Aorta (tissue), 5 donors: Measurements from ENCODE around the gene KDM4B. TPM values are rescaled to one million over a fixed set of nuclear protein-coding genes. Genes with fewer than 3 reads are reported as not detected.

Experiments
- ATAC-seq: fragments of 200-7000 bp; cut with Tn5 transposase; one replicate; pipeline ENCODE4 v1.9.1; 2022; ENCODE audit warnings: moderate library complexity; ENCODE audit not compliant: low FRiP score
- DNase-seq, 2 donors: peaks; one replicate each; pipeline ENCODE4 v3.0.0-alpha.2; 2020
- H3K27ac ChIP-seq, 2 donors: one replicate each; pipeline ENCODE4 v1.5.1; 2013; ENCODE audit warnings: low read length in 2 of 2, mild to moderate bottlenecking in 2 of 2, moderate library complexity in 2 of 2, control low read depth in 1 of 2, inconsistent platforms in 1 of 2, low read depth in 1 of 2
- H3K27me3 ChIP-seq, 2 donors: one replicate each; pipeline ENCODE4 v1.6.1; 2013; ENCODE audit warnings: control low read depth in 1 of 2, low read length in 1 of 2, mild to moderate bottlenecking in 1 of 2, moderate library complexity in 1 of 2; ENCODE audit not compliant: insufficient read depth in 2 of 2, control insufficient read depth in 1 of 2
- H3K36me3 ChIP-seq, 2 donors: one replicate each; pipeline ENCODE4 v1.6.1; 2013; ENCODE audit warnings: control low read depth in 1 of 2, low read length in 1 of 2, mild to moderate bottlenecking in 1 of 2; ENCODE audit not compliant: insufficient read depth in 2 of 2, control insufficient read depth in 1 of 2
- H3K4me1 ChIP-seq, 2 donors: one replicate each; pipeline ENCODE4 v1.6.1; 2013; ENCODE audit warnings: low read length in 2 of 2, control low read depth in 1 of 2, mild to moderate bottlenecking in 1 of 2, moderate library complexity in 1 of 2; ENCODE audit not compliant: insufficient read depth in 2 of 2, control insufficient read depth in 1 of 2
- H3K4me3 ChIP-seq, 2 donors: one replicate each; pipeline ENCODE4 v1.5.1; 2013; ENCODE audit warnings: low read length in 2 of 2, control low read depth in 1 of 2, mild to moderate bottlenecking in 1 of 2
- H3K9me3 ChIP-seq: one replicate; pipeline ENCODE4 v1.6.1; 2013; ENCODE audit warnings: mild to moderate bottlenecking, low read length; ENCODE audit not compliant: control insufficient read depth
- WGBS, 2 donors: extraction: QIAGEN DNeasy Blood & Tissue Kit; methylation state at CpG; one replicate each; pipeline ENCODE4 v1.1.7; 2013; 5-methylcytosine and 5-hydroxymethylcytosine counted together
- intact Hi-C, 2 donors: fragments of 100-400 bp; cut with DNase I; formaldehyde crosslinking; loops; one replicate each; pipeline versions ENCODE4 v1.14.2 to v1.15.0; 2022
- polyA plus RNA-seq, 2 donors: library from polyadenylated mRNA; stranded (reverse); fragments of 200-250 nt; gene quantifications; one replicate each; pipeline ENCODE4 v1.2.3, GENCODE V29; 2013
- total RNA-seq, 2 donors: library from RNA; stranded (reverse); fragmentation: NEBNext Ultra II Directional; extraction: Animal tissue kit (Norgen Biotek cat#: 25700); gene quantifications; one replicate each; pipeline ENCODE4 v1.2.1, GENCODE V29; 2021
- donor health status: healthy with polysubstance abuse.
- donor health status: Bipolar disorder and iron deficiency.
- donor health status: DM: no; HTN: no; CAD: no.
- donor health status: DM: no; HTN: no; CAD: no.
- donor health status: DM: yes; HTN: yes; CAD: no.

KDM4B gene
- total and polyA plus RNA-seq, 4 donors: 4.4 to 58.1 (median 25.8) TPM

GRCh38 chr19:5042556-5042955, 73.6 kb downstream of the KDM4B start:
- no peak for ATAC-seq
- H3K4me1 ChIP-seq: no peaks in the 10 kb centered on the region
- intact Hi-C loops: no loop called here
- H3K27me3 ChIP-seq: no peaks in the 10 kb centered on the region
- no peak overlapping the region for H3K4me3 ChIP-seq
- WGBS, 2 donors: 81 to 82% methylated on average over 16 to 18 of the region's 18 CpGs
- peaks cover 0 to 5% of the 10 kb centered on the region in 2 donors for H3K36me3 ChIP-seq
- H3K9me3 ChIP-seq: no peaks in the 10 kb centered on the region
- no peak for DNase-seq
- no peak overlapping the region for H3K27ac ChIP-seq

GRCh38 chr19:5045029-5045428, 76.1 kb downstream of the KDM4B start:
- Histone ChIP-seq H3K9me3 (no peaks in the 10 kb centered on the region), H3K27me3 (no peaks in the 10 kb centered on the region), H3K4me1 (no peaks in the 10 kb centered on the region), H3K4me3 (no peak overlapping the region), H3K27ac (no peak overlapping the region), H3K36me3 (peaks cover 0 to 5% of the 10 kb centered on the region in 2 donors)
- ATAC-seq (no peak), DNase-seq (no peak)
- intact Hi-C loops: loop anchor here in 1 of 2 donors (5.0 kb wide), 1 partner anchor 532 kb away; no protein-coding TSS in a partner anchor
- WGBS, 2 donors: 88 to 92% methylated on average over 16 of the region's 16 CpGs

- no peak overlapping the region for H3K4me3 ChIP-seq
- H3K27ac ChIP-seq: no peak overlapping the region
- ATAC-seq (no peak), DNase-seq (no peak)
- no peaks in the 10 kb centered on the region for H3K4me1 ChIP-seq
- no peaks in the 10 kb centered on the region for H3K9me3 ChIP-seq
- intact Hi-C loops: loop anchor here in 1 of 2 donors (5.0 kb wide), 1 partner anchor 531 kb away; no protein-coding TSS in a partner anchor
- peaks cover 0 to 2% of the 10 kb centered on the region in 2 donors for H3K36me3 ChIP-seq
- WGBS, 2 donors: 72 to 77% methylated on average over 8 of the region's 8 CpGs
- no peaks in the 10 kb centered on the region for H3K27me3 ChIP-seq
Observed at GRCh38 chr19:5045956-5046338, 77.0 kb downstream of the KDM4B start.

GRCh38 chr19:5046339-5047039, 77.6 kb downstream of the KDM4B start:
- intact Hi-C loops: loop anchor here in 1 of 2 donors (5.0 kb wide), 1 partner anchor 531 kb away; no protein-coding TSS in a partner anchor
- H3K36me3 ChIP-seq: peaks cover 0 to 2% of the 10 kb centered on the region in 2 donors
- H3K27me3 ChIP-seq: no peaks in the 10 kb centered on the region
- no peak overlapping the region for H3K4me3 ChIP-seq
- ATAC-seq (peak; percentile 5), DNase-seq (no peak)
- no peak overlapping the region for H3K27ac ChIP-seq
- 24% methylated on average over 19 of the region's 19 CpGs for WGBS, 2 donors
- H3K4me1 ChIP-seq: no peaks in the 10 kb centered on the region
- H3K9me3 ChIP-seq: no peaks in the 10 kb centered on the region

- Histone ChIP-seq H3K4me1 (no peaks in the 10 kb centered on the region), H3K9me3 (no peaks in the 10 kb centered on the region), H3K4me3 (no peak overlapping the region), H3K27me3 (no peaks in the 10 kb centered on the region), H3K27ac (no peak overlapping the region), H3K36me3 (no peaks in the 10 kb centered on the region)
- DNase-seq (no peak), ATAC-seq (no peak)
- WGBS, 2 donors: 93 to 94% methylated on average over 39 of the region's 39 CpGs
- intact Hi-C loops: loop anchor here in 1 of 2 donors (5.0 kb wide), 1 partner anchor 530 kb away; no protein-coding TSS in a partner anchor
Observed at GRCh38 chr19:5047251-5047935, 78.5 kb downstream of the KDM4B start.

GRCh38 chr19:5048091-5048726, 79.3 kb downstream of the KDM4B start:
- Histone ChIP-seq H3K4me1 (no peaks in the 10 kb centered on the region), H3K9me3 (no peaks in the 10 kb centered on the region), H3K27me3 (no peaks in the 10 kb centered on the region), H3K4me3 (no peak overlapping the region), H3K36me3 (no peaks in the 10 kb centered on the region), H3K27ac (no peak overlapping the region)
- intact Hi-C loops: loop anchor here (1.0 to 5.0 kb wide), 2 partner anchors 529 to 530 kb away; no protein-coding TSS in a partner anchor
- DNase-seq (peak; percentile 86 to 93), ATAC-seq (peak; percentile 92)
- 6% methylated on average over 43 to 44 of the region's 44 CpGs for WGBS, 2 donors

- ATAC-seq (peak; percentile 78), DNase-seq (peak; percentile 87 to 90)
- Histone ChIP-seq H3K27ac (no peak overlapping the region), H3K27me3 (no peaks in the 10 kb centered on the region), H3K9me3 (no peaks in the 10 kb centered on the region), H3K4me3 (no peak overlapping the region), H3K4me1 (no peaks in the 10 kb centered on the region), H3K36me3 (no peaks in the 10 kb centered on the region)
- WGBS, 2 donors: 37 to 41% methylated on average over 34 to 36 of the region's 36 CpGs
- intact Hi-C loops: loop anchor here (1.0 to 5.0 kb wide), 2 partner anchors 528 to 529 kb away; no protein-coding TSS in a partner anchor
Observed at GRCh38 chr19:5048727-5049553, 80.0 kb downstream of the KDM4B start.

- DNase-seq (no peak), ATAC-seq (no peak)
- H3K9me3 ChIP-seq: no peaks in the 10 kb centered on the region
- H3K27ac ChIP-seq: no peak overlapping the region
- no peak overlapping the region for H3K4me3 ChIP-seq
- 84 to 87% methylated on average over 9 of the region's 9 CpGs for WGBS, 2 donors
- no peaks in the 10 kb centered on the region for H3K27me3 ChIP-seq
- no peaks in the 10 kb centered on the region for H3K36me3 ChIP-seq
- intact Hi-C loops: loop anchor here in 1 of 2 donors (5.0 kb wide), 1 partner anchor 528 kb away; no protein-coding TSS in a partner anchor
- no peaks in the 10 kb centered on the region for H3K4me1 ChIP-seq
Observed at GRCh38 chr19:5049561-5049960, 80.6 kb downstream of the KDM4B start.
